SK-N-SH (cell line): Measurements from ENCODE around the gene MRPL23. TPM values are rescaled to one million over a fixed set of nuclear protein-coding genes. Genes with fewer than 3 reads are reported as not detected.

Experiments
- CTCF ChIA-PET: fragments of 300-600, 350-600 bp; formaldehyde crosslinking; extraction: SDS; loops from one replicate; lab custom pipeline; 2021; lab: Yijun Ruan, JAX
- POLR2A ChIA-PET: fragments of 350-600 bp; sonication (Branson Sonifier 250); formaldehyde crosslinking; extraction: SDS; loops from one replicate; lab custom pipeline; 2020; ENCODE audit warnings: antibody characterized with exemption, inconsistent platforms; lab: Yijun Ruan, JAX
- DNase-seq: peaks from one replicate; pipeline ENCODE4 v3.0.0; 2012
- H2AFZ ChIP-seq: fragments of 200-600 bp; sonication (generic); 2 replicates; pipeline ENCODE4 v1.8.1; 2016; ENCODE audit warnings: antibody characterized with exemption, mild to moderate bottlenecking, low read depth
- H3F3A ChIP-seq: fragments of 200-600 bp; sonication (generic); replicated peaks from 2 replicates; pipeline ENCODE3; 2016; ENCODE audit warnings: antibody characterized with exemption, mild to moderate bottlenecking; ENCODE audit not compliant: insufficient read depth
- H3K27ac ChIP-seq, 2 experiments: fragments of 200-500 bp in 1 of 2; fragments of 200-600 bp in 1 of 2; sonication (Bioruptor generic) in 1 of 2; sonication (generic), shearing (Covaris generic) in 1 of 2; 2 replicates each; pipeline versions ENCODE4 v1.5.1 to v1.6.1; 2014 to 2016; ENCODE audit warnings: low read depth in 2 of 2, inconsistent platforms in 1 of 2, low read length in 1 of 2, mild to moderate bottlenecking in 1 of 2, mixed read lengths in 1 of 2
- H3K27me3 ChIP-seq: fragments of 200-600 bp; sonication (generic), shearing (Covaris generic); 2 replicates; pipeline ENCODE4 v1.6.1; 2016; ENCODE audit warnings: mixed run types; ENCODE audit not compliant: insufficient read depth
- H3K36me3 ChIP-seq, 2 experiments: fragments of 200-500 bp in 1 of 2; fragments of 200-600 bp in 1 of 2; sonication (Bioruptor generic) in 1 of 2; sonication (generic) in 1 of 2; replicated peaks in 1 of 2; 2 replicates each; pipeline versions ENCODE3 to v1.5.1; 2014 to 2016; ENCODE audit warnings: low read length in 1 of 2, mild to moderate bottlenecking in 1 of 2; ENCODE audit not compliant: insufficient read depth in 2 of 2, control insufficient read depth in 1 of 2
- H3K4me1 ChIP-seq, 2 experiments: fragments of 200-500 bp in 1 of 2; fragments of 200-600 bp in 1 of 2; sonication (Bioruptor generic) in 1 of 2; sonication (generic), shearing (Covaris generic) in 1 of 2; 2 replicates each; pipeline versions ENCODE4 v1.5.1 to v1.6.1; 2014 to 2016; ENCODE audit warnings: low read depth in 1 of 2, low read length in 1 of 2, mixed run types in 1 of 2; ENCODE audit not compliant: insufficient read depth in 2 of 2, control insufficient read depth in 1 of 2
- H3K4me2 ChIP-seq: fragments of 200-600 bp; sonication (generic), shearing (Covaris generic); 2 replicates; pipeline ENCODE4 v1.6.1; 2017; ENCODE audit warnings: mixed run types
- H3K4me3 ChIP-seq, 2 experiments: fragments of 200-500 bp in 1 of 2; fragments of 200-600 bp in 1 of 2; sonication (Bioruptor generic) in 1 of 2; sonication (generic), shearing (Covaris generic) in 1 of 2; 2 replicates each; pipeline versions ENCODE4 v1.5.1 to v1.8.1; 2014 to 2016; ENCODE audit warnings: low read depth in 2 of 2, inconsistent platforms in 1 of 2, low read length in 1 of 2, mild to moderate bottlenecking in 1 of 2, mixed read lengths in 1 of 2, moderate library complexity in 1 of 2
- H3K79me2 ChIP-seq: fragments of 200-600 bp; sonication (generic); 2 replicates; pipeline ENCODE4 v1.8.1; 2017; ENCODE audit warnings: mild to moderate bottlenecking; ENCODE audit not compliant: insufficient read depth
- H3K9ac ChIP-seq: fragments of 200-600 bp; sonication (generic); 2 replicates; pipeline ENCODE4 v1.6.1; 2017; ENCODE audit warnings: mixed run types
- H3K9me2 ChIP-seq: fragments of 200-600 bp; sonication (generic); 2 replicates; pipeline ENCODE4 v1.6.1; 2017; ENCODE audit warnings: mixed run types
- H3K9me3 ChIP-seq: fragments of 200-600 bp; sonication (generic); 2 replicates; pipeline ENCODE4 v1.6.1; 2017; ENCODE audit warnings: mixed run types, mild to moderate bottlenecking, moderate library complexity
- H4K20me1 ChIP-seq: fragments of 200-600 bp; sonication (generic); 2 replicates; pipeline ENCODE4 v1.6.1; 2017; ENCODE audit warnings: mild to moderate bottlenecking, mixed run types; ENCODE audit not compliant: insufficient read depth
- ELF1 ChIP-seq: IDR thresholded peaks from 2 replicates; pipeline ENCODE4 v1.4.0; 2012
- FOSL2 ChIP-seq: IDR thresholded peaks from 2 replicates; pipeline ENCODE4 v1.4.0; 2012; ENCODE audit warnings: low read depth, mild to moderate bottlenecking, moderate library complexity, borderline replicate concordance
- GABPA ChIP-seq: IDR thresholded peaks from 2 replicates; pipeline ENCODE4 v1.4.0; 2012; ENCODE audit warnings: low read depth, mild to moderate bottlenecking
- GATA2 ChIP-seq: sonication (generic); formaldehyde crosslinking; IDR thresholded peaks from 2 replicates; pipeline ENCODE4 v1.5.0; 2020; ENCODE audit warnings: mild to moderate bottlenecking, missing genetic modification reagents
- IRF3 ChIP-seq: fragments of 150-350 bp; IDR thresholded peaks from 2 replicates; pipeline ENCODE4 v1.6.1; 2016; ENCODE audit warnings: mild to moderate bottlenecking, low read depth, low read length
- JUND ChIP-seq: IDR thresholded peaks from 2 replicates; pipeline ENCODE4 v1.4.0; 2012
- MAX ChIP-seq: IDR thresholded peaks from 2 replicates; pipeline ENCODE4 v1.4.0; 2012; ENCODE audit warnings: low read depth
- NRF1 ChIP-seq: IDR thresholded peaks from 2 replicates; pipeline ENCODE4 v1.6.1; 2012; ENCODE audit warnings: low read depth, mild to moderate bottlenecking, low read length
- RAD21 ChIP-seq: IDR thresholded peaks from 2 replicates; pipeline ENCODE4 v1.6.1; 2012; ENCODE audit warnings: mild to moderate bottlenecking, low read length
- RCOR1 ChIP-seq: fragments of 150-350 bp; IDR thresholded peaks from 2 replicates; pipeline ENCODE4 v1.6.1; 2017; ENCODE audit warnings: antibody characterized with exemption, low read length
- REST ChIP-seq: IDR thresholded peaks from 2 replicates; pipeline ENCODE4 v1.6.1; 2012; ENCODE audit warnings: mild to moderate bottlenecking, low read depth, low read length, moderate library complexity
- RFX5 ChIP-seq: IDR thresholded peaks from 2 replicates; pipeline ENCODE4 v1.6.1; 2012; ENCODE audit warnings: mild to moderate bottlenecking, improper control_type of control experiment, low read length
- SIN3A ChIP-seq: IDR thresholded peaks from 2 replicates; pipeline ENCODE4 v1.6.1; 2012; ENCODE audit warnings: low read depth, mild to moderate bottlenecking, low read length, moderate library complexity, borderline replicate concordance
- SMC3 ChIP-seq: IDR thresholded peaks from 2 replicates; pipeline ENCODE4 v1.6.1; 2012; ENCODE audit warnings: low read depth, low read length, improper control_type of control experiment
- TAF1 ChIP-seq: IDR thresholded peaks from 2 replicates; pipeline ENCODE4 v1.6.1; 2012; ENCODE audit warnings: low read depth, mild to moderate bottlenecking, low read length, moderate library complexity, borderline replicate concordance
- TCF12 ChIP-seq: IDR thresholded peaks from 2 replicates; pipeline ENCODE4 v1.4.0; 2012
- YY1 ChIP-seq: IDR thresholded peaks from 2 replicates; pipeline ENCODE4 v1.4.0; 2012; ENCODE audit warnings: low read depth, mild to moderate bottlenecking
- ZBTB33 ChIP-seq: IDR thresholded peaks from 2 replicates; pipeline ENCODE4 v1.4.0; 2012; ENCODE audit warnings: low read depth, borderline replicate concordance
- WGBS: methylation state at CpG from one replicate; pipeline ENCODE4 v1.1.6; 2017; ENCODE audit warnings: low lambda C conversion rate; 5-methylcytosine and 5-hydroxymethylcytosine counted together
- polyA plus RNA-seq, 3 experiments: library from polyadenylated mRNA; depleted of rRNA; stranded (reverse); fragments of >200 nt; gene quantifications; 2 replicates each; pipeline ENCODE4 v1.2.3, GENCODE V29; 2012

The MRPL23 gene
- polyA plus RNA-seq, 1 of the 3 experiments (the other 2 are of a cell fraction), result 264 TPM

GRCh38 chr11:1924181-1924580 lies 23.0 kb upstream of the MRPL23 start:
- no peak overlapping the region for H2AFZ ChIP-seq
- no peak for TF ChIP-seq RAD21
- no peak for TF ChIP-seq TAF1
- TF ChIP-seq GABPA, result no peak
- TF ChIP-seq REST, result no peak
- TF ChIP-seq RCOR1, result no peak
- no peak for TF ChIP-seq ZBTB33
- no peak for TF ChIP-seq JUND
- TF ChIP-seq FOSL2, result no peak
- TF ChIP-seq NRF1, result no peak
- no peak for TF ChIP-seq IRF3
- no peak for TF ChIP-seq TCF12
- TF ChIP-seq YY1, result no peak
- no peak for TF ChIP-seq RFX5
- no peak for TF ChIP-seq SIN3A
- TF ChIP-seq SMC3, result no peak
- TF ChIP-seq ELF1, result no peak
- TF ChIP-seq GATA2 (CRISPR knock-in tag), result no peak
- TF ChIP-seq MAX, result no peak
- H3K9ac ChIP-seq, result no peak overlapping the region
- no peaks in the 10 kb centered on the region for H3K9me2 ChIP-seq
- no peaks in the 10 kb centered on the region for H3K36me3 ChIP-seq
- ChIA-PET POLR2A (no interaction called here), CTCF (interaction anchor here (5.1 kb wide), 1 partner anchor 42 kb away, joined by 40 read pairs; no protein-coding TSS in a partner anchor)
- no peak for DNase-seq
- H3K27ac ChIP-seq, result no peak overlapping the region
- H3K4me2 ChIP-seq, result no peak overlapping the region
- H3F3A ChIP-seq, result no peaks in the 10 kb centered on the region
- no peaks in the 10 kb centered on the region for H3K9me3 ChIP-seq
- 81% methylated on average over 17 of the region's 17 CpGs for WGBS
- H3K79me2 ChIP-seq, result no peaks in the 10 kb centered on the region
- no peaks in the 10 kb centered on the region for H3K27me3 ChIP-seq
- H3K4me3 ChIP-seq, result no peak overlapping the region
- no peaks in the 10 kb centered on the region for H4K20me1 ChIP-seq
- peaks cover 0 to 15% of the 10 kb centered on the region in 2 experiments; a peak in 1 of 4 replicates for H3K4me1 ChIP-seq
